ENCODE results near the gene MIPOL1. TPM values are rescaled to one million over a fixed set of nuclear protein-coding genes. Genes with fewer than 3 reads are reported as not detected.

Gene MIPOL1
- total and polyA plus RNA-seq, 3 donors from 2014 or later: 9.0 to 38.8 (median 31.6) TPM

- Histone ChIP-seq H3K4me1 (no peaks in the 10 kb centered on the region), H3K4me3 (no peak overlapping the region), H3K27ac (no peak overlapping the region), H3K36me3 (ENCODE audit: low read depth, missing control alignments) (no peaks in the 10 kb centered on the region), H3K27me3 (no peaks in the 10 kb centered on the region), H3K9me3 (no peaks in the 10 kb centered on the region)
- WGBS, 2 donors: 83 to 86% methylated on average over 3 of the region's 3 CpGs
- intact Hi-C loops (cut with DNase I; ENCODE audit: low total_unique reads): no loop called here
- no peak for DNase-seq
- no peak for TF ChIP-seq CTCF (IDR thresholded peaks at IDR 0.05)
- no peak for TF ChIP-seq POLR2A (IDR thresholded peaks at IDR 0.05)
Measured at GRCh38 chr14:37263656-37264236, 66.0 kb downstream of the MIPOL1 start.

GRCh38 chr14:37268788-37269187 lies 71.1 kb downstream of the MIPOL1 start:
- intact Hi-C loops (cut with DNase I; ENCODE audit: low total_unique reads): no loop called here
- TF ChIP-seq POLR2A (IDR thresholded peaks at IDR 0.05): no peak
- TF ChIP-seq CTCF (IDR thresholded peaks at IDR 0.05): no peak
- H3K27me3 ChIP-seq: no peaks in the 10 kb centered on the region
- no peaks in the 10 kb centered on the region for H3K36me3 ChIP-seq (ENCODE audit: low read depth, missing control alignments)
- no peak for DNase-seq
- no peaks in the 10 kb centered on the region for H3K9me3 ChIP-seq
- H3K4me1 ChIP-seq: no peaks in the 10 kb centered on the region
- H3K27ac ChIP-seq: no peak overlapping the region
- no peak overlapping the region for H3K4me3 ChIP-seq

GRCh38 chr14:37270629-37271028 lies 72.9 kb downstream of the MIPOL1 start:
- H3K36me3 ChIP-seq (ENCODE audit: low read depth, missing control alignments): no peaks in the 10 kb centered on the region
- intact Hi-C loops (cut with DNase I; ENCODE audit: low total_unique reads): no loop called here

GRCh38 chr14:37272569-37272968 lies 74.8 kb downstream of the MIPOL1 start:
- Histone ChIP-seq H3K27me3 (no peaks in the 10 kb centered on the region), H3K9me3 (no peaks in the 10 kb centered on the region), H3K4me3 (no peak overlapping the region), H3K36me3 (ENCODE audit: low read depth, missing control alignments) (no peaks in the 10 kb centered on the region), H3K4me1 (no peaks in the 10 kb centered on the region), H3K27ac (no peak overlapping the region)
- TF ChIP-seq CTCF (IDR thresholded peaks at IDR 0.05): no peak
- TF ChIP-seq POLR2A (IDR thresholded peaks at IDR 0.05): no peak
- no peak for DNase-seq
- intact Hi-C loops (cut with DNase I; ENCODE audit: low total_unique reads): no loop called here
- 97 to 100% methylated on average over 2 of the region's 2 CpGs for WGBS, 2 donors

More at GRCh38 chr14:37270629-37271028, 72.9 kb downstream of the MIPOL1 start:
- Histone ChIP-seq H3K27me3 (no peaks in the 10 kb centered on the region), H3K4me3 (no peak overlapping the region), H3K4me1 (no peaks in the 10 kb centered on the region), H3K27ac (no peak overlapping the region), H3K9me3 (no peaks in the 10 kb centered on the region)
- TF ChIP-seq POLR2A (IDR thresholded peaks at IDR 0.05) (no peak), CTCF (IDR thresholded peaks at IDR 0.05) (no peak)
- WGBS, 2 donors: 86 to 94% methylated on average over 3 of the region's 3 CpGs
- no peak for DNase-seq

- intact Hi-C loops (cut with DNase I; ENCODE audit: low total_unique reads): no loop called here
- WGBS, 2 donors: 89 to 94% methylated on average over 1 of the region's 1 CpG
- no peak for DNase-seq
- Histone ChIP-seq H3K36me3 (ENCODE audit: low read depth, missing control alignments) (no peaks in the 10 kb centered on the region), H3K4me1 (no peaks in the 10 kb centered on the region), H3K27ac (no peak overlapping the region), H3K4me3 (no peak overlapping the region), H3K27me3 (no peaks in the 10 kb centered on the region), H3K9me3 (no peaks in the 10 kb centered on the region)
- no peak for TF ChIP-seq POLR2A (IDR thresholded peaks at IDR 0.05)
- TF ChIP-seq CTCF (IDR thresholded peaks at IDR 0.05): no peak
Measured at GRCh38 chr14:37274652-37275051, 76.9 kb downstream of the MIPOL1 start.
